ENCODE measurements around the gene MSI2. TPM values are rescaled to one million over a fixed set of nuclear protein-coding genes. Genes with fewer than 3 reads are reported as not detected.

Gene MSI2
- total and polyA plus RNA-seq, 9 of the 15 experiments (the other 6 are each of a cell fraction or from before 2014, with no cell fraction given), result 4.6 to 61.8 (median 42.4) TPM

DNA sequence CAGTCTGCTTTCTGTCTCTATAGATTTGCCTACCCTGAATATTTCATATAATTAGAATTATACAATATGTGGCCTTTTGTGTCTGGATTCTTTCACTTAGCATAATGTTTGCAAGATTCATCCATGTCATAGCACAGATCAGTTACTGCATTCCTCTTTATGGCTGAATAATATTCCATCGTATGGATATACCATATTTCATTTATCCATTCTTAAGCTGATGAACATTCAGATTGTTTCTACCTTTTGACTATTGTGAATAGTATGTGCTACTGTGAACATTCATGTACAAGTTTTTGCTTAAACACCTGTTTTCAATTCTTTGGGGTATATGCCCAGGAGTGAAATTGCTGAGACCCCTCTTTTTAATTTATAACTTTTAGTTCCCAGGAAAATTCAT is 49.4 kb upstream of the MSI2 start:
- H3K4me3 ChIP-seq, result no peak overlapping the region
- no peaks in the 10 kb centered on the region for H3K4me1 ChIP-seq (replicated peaks in 1 of 2; ENCODE audit: control insufficient read depth in 2 of 2, insufficient read depth in 2 of 2, low read length in 2 of 2)
- no peaks in the 10 kb centered on the region for H3K9me1 ChIP-seq (ENCODE audit: control insufficient read depth, insufficient read depth, low read length)
- POLR2A ChIA-PET, result interaction anchor here (0.6 to 0.9 kb wide), 3 partner anchors 15 to 649 kb away, joined by 3 to 4 read pairs (median 3); no protein-coding TSS in a partner anchor
- DNase-seq (ENCODE audit: extremely low read depth in 1 of 4, low spot score in 3 of 4) (no peak), ATAC-seq (no peak), FAIRE-seq (no peak)
- in situ Hi-C loops (cut with MboI) (no loop called here), intact Hi-C loops (cut with micrococcal nuclease) (no loop called here)
- no peak overlapping the region for H2AFZ ChIP-seq (ENCODE audit: low read depth, low read length)
- H3K79me2 ChIP-seq (ENCODE audit: control insufficient read depth, insufficient read depth, low read length), result no peaks in the 10 kb centered on the region
- no peaks in the 10 kb centered on the region for H4K20me1 ChIP-seq (replicated peaks; ENCODE audit: control insufficient read depth, insufficient read depth, low read length)
- no peaks in the 10 kb centered on the region for H3K36me3 ChIP-seq (ENCODE audit: control insufficient read depth, insufficient read depth, low read length)
- peaks cover 9 to 29% of the 10 kb centered on the region in 2 experiments for H3K27me3 ChIP-seq (ENCODE audit: control insufficient read depth in 2 of 2, insufficient read depth in 2 of 2, low read length in 2 of 2)
- H3K9ac ChIP-seq (ENCODE audit: insufficient read depth in 1 of 2, low read depth in 2 of 2, low read length in 2 of 2), result no peak overlapping the region
- 6% methylated on average over 1 of the region's 1 CpG for WGBS (ENCODE audit: insufficient coverage, low coverage, missing lambda C conversion rate)
- TF ChIP-seq SMARCC2 (IDR thresholded peaks at IDR 0.05; ENCODE audit: low read depth) (no peak), FOXM1 (IDR thresholded peaks at IDR 0.05; ENCODE audit: low read depth) (no peak), FOXM1 (CRISPR knock-in tag; IDR thresholded peaks at IDR 0.05; ENCODE audit: low read depth) (no peak), GTF2F1 (IDR thresholded peaks at IDR 0.05; ENCODE audit: low read depth, low read length) (no peak), ATF7 (IDR thresholded peaks at IDR 0.05) (no peak), CBFA2T3 (IDR thresholded peaks at IDR 0.05) (no peak), ZNF445 (CRISPR knock-in tag; IDR thresholded peaks at IDR 0.05; ENCODE audit: low read depth) (no peak)
- TF ChIP-seq, protein P1, sequence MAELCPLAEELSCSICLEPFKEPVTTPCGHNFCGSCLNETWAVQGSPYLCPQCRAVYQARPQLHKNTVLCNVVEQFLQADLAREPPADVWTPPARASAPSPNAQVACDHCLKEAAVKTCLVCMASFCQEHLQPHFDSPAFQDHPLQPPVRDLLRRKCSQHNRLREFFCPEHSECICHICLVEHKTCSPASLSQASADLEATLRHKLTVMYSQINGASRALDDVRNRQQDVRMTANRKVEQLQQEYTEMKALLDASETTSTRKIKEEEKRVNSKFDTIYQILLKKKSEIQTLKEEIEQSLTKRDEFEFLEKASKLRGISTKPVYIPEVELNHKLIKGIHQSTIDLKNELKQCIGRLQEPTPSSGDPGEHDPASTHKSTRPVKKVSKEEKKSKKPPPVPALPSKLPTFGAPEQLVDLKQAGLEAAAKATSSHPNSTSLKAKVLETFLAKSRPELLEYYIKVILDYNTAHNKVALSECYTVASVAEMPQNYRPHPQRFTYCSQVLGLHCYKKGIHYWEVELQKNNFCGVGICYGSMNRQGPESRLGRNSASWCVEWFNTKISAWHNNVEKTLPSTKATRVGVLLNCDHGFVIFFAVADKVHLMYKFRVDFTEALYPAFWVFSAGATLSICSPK (IDR thresholded peaks at IDR 0.05; ENCODE audit: borderline replicate concordance), result no peak
- no peaks in the 10 kb centered on the region for H3K9me3 ChIP-seq (replicated peaks; ENCODE audit: control insufficient read depth, insufficient read depth, low read depth, low read length)
- CTCF ChIA-PET (ENCODE audit: low intra/inter-chr PET ratio), result no interaction called here
- no peak overlapping the region for H3K27ac ChIP-seq (ENCODE audit: extremely low read depth, low read depth, low read length)
- BruUV-seq (replicated peaks), result no TSS peak
- H3K4me2 ChIP-seq (ENCODE audit: insufficient read depth, low read length), result no peak overlapping the region

Measured in K562 (cell line).